CD4-positive, alpha-beta T cell treated with Interleukin-4 for 1 hour (primary cell): ENCODE measurements around the gene NPDC1.

Experiments
- DNase-seq, 2 donors: peaks; one replicate each; pipeline ENCODE4 v3.0.0-alpha.2; 2020 to 2022

Gene NPDC1

GRCh38 chr9:137046088-137046787, at the start of gene NPDC1:
NPDC1 (minus strand) TSS chr9:137046177; CDS start chr9:137045989, 188 bp downstream.
- DNase-seq, result peak; percentile 81 to 83

DNA sequence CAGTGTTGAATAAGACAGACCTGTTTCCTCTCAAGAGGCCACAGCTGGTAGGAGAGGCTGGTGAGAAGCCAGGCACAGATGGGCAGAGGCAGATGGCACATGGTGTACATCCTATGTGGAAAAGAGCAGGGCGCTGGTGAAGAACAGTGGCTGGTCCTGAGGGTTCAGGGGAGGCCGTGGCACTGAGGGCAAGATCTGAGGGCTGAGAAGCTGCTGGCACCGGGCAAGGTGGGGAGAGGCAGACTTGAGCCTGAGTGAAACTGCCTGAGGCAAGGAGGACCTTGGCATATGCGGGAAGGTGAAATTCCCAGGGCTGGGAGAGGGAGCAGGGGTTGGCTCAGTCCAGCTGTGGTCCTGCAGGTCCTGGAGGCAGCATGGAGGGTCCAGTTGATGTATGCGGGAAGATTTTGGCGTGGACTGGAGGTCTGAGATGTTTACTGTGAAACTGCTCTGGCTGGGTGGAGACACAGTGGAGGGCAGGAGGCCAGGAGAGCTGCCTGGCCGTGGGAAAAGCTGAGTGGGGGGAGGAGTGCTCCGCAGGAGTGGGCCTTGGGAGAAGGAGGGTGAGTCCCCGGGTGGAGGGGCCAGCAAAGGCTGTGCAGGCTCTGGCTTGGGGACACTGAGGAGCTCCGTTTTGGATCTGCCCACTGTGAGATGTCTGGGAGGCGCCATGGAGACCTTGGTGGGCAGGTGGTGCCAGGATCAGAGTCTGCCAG, 43.4 kb upstream of the NPDC1 start:
- no peak for DNase-seq

DNA sequence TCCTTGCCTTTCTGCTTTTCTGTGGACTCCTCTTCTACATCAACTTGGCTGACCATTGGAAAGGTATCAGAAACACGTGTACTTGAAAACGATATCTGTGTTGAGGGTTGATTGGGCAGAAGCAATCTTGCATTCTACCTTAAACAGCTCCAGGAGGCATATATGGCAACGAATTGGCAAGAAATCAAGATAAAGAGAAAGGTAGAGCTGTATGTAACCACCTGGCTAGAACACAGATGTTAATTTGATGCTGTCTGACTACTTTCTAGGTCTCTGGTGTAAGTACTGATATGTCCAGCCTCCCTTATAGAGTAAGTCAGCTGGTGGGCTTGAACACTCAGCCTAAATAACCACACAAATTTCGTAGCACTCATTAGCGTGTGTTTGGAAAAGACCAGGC, 42.1 kb upstream of the NPDC1 start:
- DNase-seq, result no peak

DNA sequence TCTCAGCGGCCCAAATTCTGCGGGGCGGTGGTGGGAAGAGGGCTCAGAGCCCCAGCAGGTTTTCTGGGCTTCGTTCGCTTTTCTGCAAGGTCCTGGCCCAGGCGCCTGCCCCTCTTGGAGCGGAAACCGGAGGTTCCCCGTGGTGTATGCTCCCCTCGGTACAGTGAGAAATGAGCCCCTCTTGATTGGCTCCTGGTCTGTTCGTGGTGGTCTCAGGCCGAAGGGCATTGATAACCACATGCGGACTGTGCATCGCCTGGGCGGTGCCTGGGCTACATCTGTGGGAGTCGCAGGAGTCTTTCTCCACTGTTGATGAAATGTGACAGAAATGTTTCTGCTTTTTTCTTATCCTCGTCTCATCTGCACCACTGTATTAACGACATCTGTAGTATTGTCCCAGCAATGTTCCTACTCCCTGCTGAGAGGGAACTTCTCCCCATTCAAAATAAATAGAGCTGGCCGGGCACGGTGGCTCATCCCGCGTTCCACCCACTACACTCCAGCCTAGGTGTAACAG, 41.5 kb upstream of the NPDC1 start:
- no peak for DNase-seq

DNA sequence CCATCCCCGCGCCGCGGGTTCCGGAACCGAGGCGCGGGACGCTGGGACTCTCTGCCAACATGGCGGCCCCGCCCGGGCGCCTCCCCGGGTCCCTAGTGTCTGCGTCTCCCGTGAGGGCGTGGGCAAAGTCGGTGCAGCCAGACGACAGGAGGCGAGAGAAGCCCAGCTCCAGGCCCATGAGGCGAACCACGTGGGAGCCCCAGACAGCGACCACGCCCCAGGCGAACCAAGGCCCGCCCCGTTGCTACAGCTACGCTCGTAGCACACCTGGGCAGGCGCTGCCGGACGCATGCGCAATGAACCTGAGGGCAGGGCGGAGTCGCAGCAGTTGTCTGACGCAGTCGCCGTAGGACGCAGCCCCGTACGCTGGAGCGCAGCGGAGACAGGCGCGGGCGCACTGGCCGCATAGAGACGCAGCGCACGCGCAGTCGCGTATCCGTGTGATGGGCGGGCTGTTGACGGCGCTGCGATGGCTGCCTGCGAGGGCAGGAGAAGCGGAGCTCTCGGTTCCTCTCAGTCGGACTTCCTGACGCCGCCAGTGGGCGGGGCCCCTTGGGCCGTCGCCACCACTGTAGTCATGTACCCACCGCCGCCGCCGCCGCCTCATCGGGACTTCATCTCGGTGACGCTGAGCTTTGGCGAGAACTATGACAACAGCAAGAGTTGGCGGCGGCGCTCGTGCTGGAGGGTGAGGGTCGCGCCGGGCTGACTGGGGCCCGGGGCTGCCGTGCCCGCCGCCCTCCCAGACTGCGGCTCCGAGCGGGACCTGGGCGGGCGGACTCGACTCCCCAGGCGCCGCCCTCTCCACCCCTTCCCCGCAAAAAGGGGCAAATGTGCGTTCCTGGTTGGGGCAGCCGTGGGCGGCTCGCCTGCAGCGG, 40.8 kb upstream of the NPDC1 start, which contains the start of gene MAN1B1:
Gene MAN1B1, plus strand, starts transcription at position 455 of the 878 bp plus-strand sequence. Its CDS starts 15 bp downstream, at position 470.
- peak; percentile 99 to 100 for DNase-seq

GRCh38 chr9:137085920-137086530, 40.0 kb upstream of the NPDC1 start:
- peak; percentile 37 to 39 for DNase-seq

DNA sequence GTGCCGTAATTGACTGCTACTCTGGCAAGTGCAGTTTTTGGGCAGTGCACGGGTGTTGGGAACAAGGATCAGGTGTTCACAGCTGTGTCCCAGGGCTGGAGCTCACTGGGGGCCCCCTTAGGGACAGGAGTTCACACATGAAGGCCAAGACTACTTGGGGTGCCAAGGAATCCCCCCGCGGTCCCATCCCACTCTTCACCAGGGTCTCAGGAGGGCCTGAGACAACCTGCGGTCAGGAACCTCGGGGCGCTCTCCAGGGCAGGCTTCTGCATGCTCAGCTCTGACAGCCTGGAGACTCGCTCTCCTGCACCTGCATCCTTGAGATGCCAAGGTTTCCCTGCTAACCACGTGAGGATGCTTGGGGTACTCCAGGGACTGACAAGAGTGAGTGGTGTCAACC, 38.5 kb upstream of the NPDC1 start:
- no peak for DNase-seq

DNA sequence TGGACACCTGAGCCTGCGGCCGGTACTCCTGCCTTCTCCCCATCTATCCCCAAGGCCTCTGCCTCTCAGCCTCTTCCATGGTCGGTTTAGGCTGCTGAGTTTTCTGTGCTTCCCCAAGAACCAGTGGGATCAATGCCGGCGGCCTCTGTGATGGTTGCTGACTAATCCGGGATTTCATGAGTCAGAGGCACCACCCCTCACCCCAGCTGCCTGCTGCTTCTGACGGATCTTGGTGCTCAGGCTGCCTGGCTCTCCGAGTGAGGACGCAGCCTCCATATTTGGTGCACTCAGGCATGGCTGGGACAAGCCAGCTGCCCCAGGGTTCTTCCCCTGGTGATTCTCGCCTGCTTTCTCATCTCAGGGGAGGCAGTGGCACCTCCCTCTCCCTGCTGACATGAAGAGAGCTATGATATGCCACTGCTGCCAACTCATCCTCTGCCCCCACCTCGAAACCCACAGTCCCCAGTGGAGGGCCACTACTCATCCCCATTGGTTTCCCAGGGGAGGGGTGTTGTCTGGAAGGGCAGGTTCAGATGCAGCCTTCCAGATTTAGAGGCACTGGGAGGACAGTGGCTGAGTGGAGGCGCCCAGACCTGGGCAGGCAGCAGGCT, 37.5 kb upstream of the NPDC1 start:
- no peak for DNase-seq

- no peak for DNase-seq
Observed at GRCh38 chr9:137082925-137083290, 36.9 kb upstream of the NPDC1 start.

DNA sequence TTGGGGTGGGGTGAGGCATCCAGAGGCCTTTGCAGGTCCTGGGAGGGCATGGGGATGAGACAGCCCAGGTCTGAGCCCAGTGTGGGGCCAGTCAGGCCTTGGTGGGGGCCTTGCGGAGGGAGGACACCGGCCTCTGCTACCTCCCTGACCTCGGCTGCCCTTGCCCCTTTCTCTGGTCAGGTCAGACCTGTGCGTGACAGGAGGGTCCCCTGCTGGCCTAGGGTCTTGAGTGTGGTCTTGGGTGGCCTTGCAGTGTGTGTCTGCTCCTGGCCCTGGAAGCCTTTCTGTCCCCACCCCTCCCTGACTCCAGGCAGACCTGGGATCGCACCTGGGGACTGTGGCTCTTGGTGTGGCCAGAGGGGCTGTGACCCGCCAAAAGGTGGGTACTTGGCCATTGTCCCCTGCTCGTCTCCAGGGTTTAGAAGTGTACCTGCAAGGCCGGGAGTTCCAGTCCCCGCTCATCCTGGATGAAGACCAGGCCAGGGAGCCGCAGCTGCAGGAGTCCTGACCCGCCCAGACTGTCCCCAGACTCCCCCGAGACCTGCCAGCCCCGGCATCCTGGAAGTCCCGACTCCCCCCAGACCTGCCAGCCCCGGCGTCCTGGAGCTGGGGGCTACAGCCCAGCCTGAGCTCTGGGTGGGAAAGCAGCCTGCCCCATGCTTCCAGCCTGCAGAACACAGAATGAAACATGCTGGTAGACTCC, 36.4 kb upstream of the NPDC1 start:
- no peak for DNase-seq

GRCh38 chr9:137080260-137081122, 34.5 kb upstream of the NPDC1 start:
- no peak for DNase-seq

DNA sequence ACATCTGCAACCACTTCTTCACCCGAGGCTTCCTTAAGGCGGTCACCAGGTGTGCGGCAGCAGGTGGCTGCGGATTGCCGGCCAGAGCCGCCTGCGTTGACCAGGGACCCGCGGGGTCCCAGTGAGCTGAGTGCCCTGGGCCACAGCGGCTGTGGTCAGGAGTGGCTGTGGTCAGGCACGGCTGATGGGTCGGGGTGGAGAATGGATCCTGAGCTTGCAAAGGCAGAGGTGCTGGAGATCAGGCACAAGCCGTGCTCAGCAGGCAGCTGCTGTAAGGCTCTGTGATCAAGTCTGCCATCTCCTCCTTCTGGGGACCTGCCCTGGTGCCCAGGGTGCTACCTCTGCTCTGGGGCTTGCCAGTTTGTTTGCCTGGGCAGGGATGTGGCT, 33.4 kb upstream of the NPDC1 start:
- no peak for DNase-seq

- no peak for DNase-seq
Observed at GRCh38 chr9:137078701-137079400, 32.9 kb upstream of the NPDC1 start.

DNA sequence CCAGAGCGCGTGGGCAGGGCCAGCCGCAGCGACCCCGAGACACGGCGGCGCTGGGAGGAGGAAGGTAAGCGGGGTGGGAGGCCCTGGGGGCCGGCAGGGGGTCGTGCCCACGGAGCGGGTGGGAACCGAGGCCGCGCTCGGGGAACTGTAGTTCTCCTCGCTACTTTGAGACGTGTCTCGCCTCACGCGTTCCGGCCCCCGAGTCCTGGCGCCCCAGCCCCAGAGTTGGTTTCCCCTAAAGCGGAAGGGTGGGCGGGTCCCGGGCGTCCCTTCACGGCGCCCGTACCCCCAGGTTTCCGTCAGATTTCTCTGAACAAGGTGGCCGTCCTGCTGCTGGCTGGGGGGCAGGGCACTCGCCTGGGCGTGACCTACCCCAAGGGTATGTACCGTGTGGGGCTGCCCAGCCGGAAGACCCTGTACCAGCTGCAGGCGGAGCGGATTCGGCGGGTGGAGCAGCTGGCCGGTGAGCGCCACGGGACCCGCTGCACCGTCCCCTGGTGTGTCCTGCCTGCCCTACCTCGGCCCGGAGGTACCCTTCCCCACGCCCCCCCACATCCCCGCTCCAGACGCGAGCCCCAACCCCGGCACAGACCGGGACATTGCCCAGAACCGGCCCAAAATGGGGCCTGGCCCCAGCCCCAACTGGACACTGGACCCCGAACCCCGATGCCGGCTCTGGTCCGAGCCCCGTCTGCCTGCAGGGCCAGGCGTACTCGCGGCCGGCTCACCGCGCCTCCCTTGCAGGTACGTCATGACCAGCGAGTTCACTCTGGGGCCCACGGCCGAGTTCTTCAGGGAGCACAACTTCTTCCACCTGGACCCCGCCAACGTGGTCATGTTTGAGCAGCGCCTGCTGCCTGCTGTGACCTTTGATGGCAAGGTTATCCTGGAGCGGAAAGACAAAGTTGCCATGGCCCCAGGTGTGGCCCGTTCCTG, 32.0 kb upstream of the NPDC1 start:
- DNase-seq, result peak; percentile 45 to 53

GRCh38 chr9:137077010-137077747, 31.2 kb upstream of the NPDC1 start, which contains the start of gene UAP1L1:
UAP1L1 (plus strand) TSS chr9:137077517; CDS start chr9:137077533, 16 bp downstream.
- DNase-seq, result peak; percentile 66 to 69

GRCh38 chr9:137076636-137077009, 30.6 kb upstream of the NPDC1 start:
- no peak for DNase-seq

- DNase-seq, result no peak
Observed at GRCh38 chr9:137075275-137075775, 29.3 kb upstream of the NPDC1 start.
